Measurements from ENCODE around the gene FAM237B. TPM values are rescaled to one million over a fixed set of nuclear protein-coding genes. Genes with fewer than 3 reads are reported as not detected.

Gene FAM237B
- total and polyA plus RNA-seq, 2 donors (not counting 1 experiment from before 2014, with no cell fraction given), result not detected

DNA sequence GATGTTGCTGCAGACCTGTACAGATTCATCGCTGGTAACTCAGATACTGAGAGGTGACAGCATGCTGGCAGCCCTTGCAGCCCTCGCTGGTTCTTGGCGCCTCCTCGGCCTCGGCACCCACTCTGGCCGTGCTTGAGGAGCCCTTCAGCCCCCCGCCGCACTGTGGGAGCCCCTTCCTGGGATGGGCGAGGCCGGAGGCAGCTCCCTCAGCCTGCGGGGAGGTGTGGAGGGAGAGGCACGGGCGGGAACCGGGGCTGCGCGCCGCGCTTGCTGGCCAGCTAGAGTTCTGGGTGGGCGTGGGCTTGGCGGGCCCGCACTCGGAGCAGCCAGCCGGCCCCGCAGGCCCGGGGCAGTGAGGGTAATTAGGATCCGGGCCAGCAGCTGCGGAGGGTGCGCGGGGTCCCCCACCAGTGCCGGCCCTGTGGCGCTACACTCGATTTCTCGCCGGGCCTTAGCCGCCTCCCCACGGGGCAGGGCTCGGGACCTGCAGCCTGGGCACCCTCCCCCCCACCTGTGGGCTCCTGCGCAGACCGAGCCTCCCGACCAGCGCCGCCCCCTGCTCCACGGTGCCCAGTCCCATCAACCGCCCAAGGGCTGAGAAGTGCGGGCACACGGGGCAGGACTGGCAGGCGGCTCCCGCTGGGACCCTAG lies 13.2 kb upstream of the FAM237B start:
- no peak for TF ChIP-seq EZH2 (IDR thresholded peaks at IDR 0.05; ENCODE audit: borderline replicate concordance, insufficient read depth, low read depth, low read length, poor library complexity, severe bottlenecking)
- TF ChIP-seq, protein P1, sequence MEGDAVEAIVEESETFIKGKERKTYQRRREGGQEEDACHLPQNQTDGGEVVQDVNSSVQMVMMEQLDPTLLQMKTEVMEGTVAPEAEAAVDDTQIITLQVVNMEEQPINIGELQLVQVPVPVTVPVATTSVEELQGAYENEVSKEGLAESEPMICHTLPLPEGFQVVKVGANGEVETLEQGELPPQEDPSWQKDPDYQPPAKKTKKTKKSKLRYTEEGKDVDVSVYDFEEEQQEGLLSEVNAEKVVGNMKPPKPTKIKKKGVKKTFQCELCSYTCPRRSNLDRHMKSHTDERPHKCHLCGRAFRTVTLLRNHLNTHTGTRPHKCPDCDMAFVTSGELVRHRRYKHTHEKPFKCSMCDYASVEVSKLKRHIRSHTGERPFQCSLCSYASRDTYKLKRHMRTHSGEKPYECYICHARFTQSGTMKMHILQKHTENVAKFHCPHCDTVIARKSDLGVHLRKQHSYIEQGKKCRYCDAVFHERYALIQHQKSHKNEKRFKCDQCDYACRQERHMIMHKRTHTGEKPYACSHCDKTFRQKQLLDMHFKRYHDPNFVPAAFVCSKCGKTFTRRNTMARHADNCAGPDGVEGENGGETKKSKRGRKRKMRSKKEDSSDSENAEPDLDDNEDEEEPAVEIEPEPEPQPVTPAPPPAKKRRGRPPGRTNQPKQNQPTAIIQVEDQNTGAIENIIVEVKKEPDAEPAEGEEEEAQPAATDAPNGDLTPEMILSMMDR (IDR thresholded peaks at IDR 0.05), result no peak
- Histone ChIP-seq H4K20me1 (ENCODE audit: control insufficient read depth, insufficient read depth, low read length, poor library complexity, severe bottlenecking) (no peaks in the 10 kb centered on the region), H3K4me1 (ENCODE audit: control insufficient read depth in 2 of 2, insufficient read depth in 2 of 2, low read length in 2 of 2) (no peaks in the 10 kb centered on the region), H3K9ac (ENCODE audit: low read length) (no peak overlapping the region), H3K4me3 (ENCODE audit: control extremely low read depth in 1 of 5, extremely low read depth in 1 of 5, insufficient read depth in 1 of 5, low read depth in 2 of 5, low read length in 4 of 5) (no peak overlapping the region), H3K79me2 (ENCODE audit: control insufficient read depth, insufficient read depth, low read length) (no peaks in the 10 kb centered on the region), H3K27me3 (replicated peaks in 1 of 4; ENCODE audit: control extremely low read depth in 1 of 4, control insufficient read depth in 3 of 4, insufficient read depth in 4 of 4, low read length in 3 of 4) (no peaks in the 10 kb centered on the region), H2AFZ (ENCODE audit: insufficient read depth, low read depth, low read length, poor library complexity, severe bottlenecking) (no peak overlapping the region), H3K36me3 (replicated peaks in 1 of 2; ENCODE audit: control extremely low read depth in 1 of 2, control insufficient read depth in 1 of 2, extremely low read depth in 1 of 2, insufficient read depth in 2 of 2, low read length in 1 of 2) (no peaks in the 10 kb centered on the region), H3K9me3 (ENCODE audit: control extremely low read depth in 1 of 3, control insufficient read depth in 2 of 3, insufficient read depth in 1 of 3, low read length in 2 of 3) (peaks cover 0 to 5% (median 0%) of the 10 kb centered on the region in 3 donors), H3K4me2 (replicated peaks; ENCODE audit: low read depth, low read length, poor library complexity, severe bottlenecking) (no peak overlapping the region), H3K27ac (ENCODE audit: low read length in 2 of 2) (no peak overlapping the region)
- Mint-ChIP-seq H3K9me3 (ENCODE audit: insufficient read depth) (no peaks in the 10 kb centered on the region), H3K27me3 (peaks cover 7% of the 10 kb centered on the region), H3K4me1 (no peaks in the 10 kb centered on the region), H3K27ac (no peak overlapping the region), H3K4me3 (no peak overlapping the region)
- DNase-seq (no peak), ATAC-seq (ENCODE audit: low read depth) (no peak)
- ChIA-PET CTCF (interaction anchor here (0.7 kb wide), 1 partner anchor 68 kb away, joined by 3 read pairs; no protein-coding TSS in a partner anchor), POLR2A (no interaction called here)
- intact Hi-C loops (cut with micrococcal nuclease), result no loop called here
- WGBS (ENCODE audit: insufficient coverage), result 98% methylated on average over 46 of the region's 48 CpGs

DNA sequence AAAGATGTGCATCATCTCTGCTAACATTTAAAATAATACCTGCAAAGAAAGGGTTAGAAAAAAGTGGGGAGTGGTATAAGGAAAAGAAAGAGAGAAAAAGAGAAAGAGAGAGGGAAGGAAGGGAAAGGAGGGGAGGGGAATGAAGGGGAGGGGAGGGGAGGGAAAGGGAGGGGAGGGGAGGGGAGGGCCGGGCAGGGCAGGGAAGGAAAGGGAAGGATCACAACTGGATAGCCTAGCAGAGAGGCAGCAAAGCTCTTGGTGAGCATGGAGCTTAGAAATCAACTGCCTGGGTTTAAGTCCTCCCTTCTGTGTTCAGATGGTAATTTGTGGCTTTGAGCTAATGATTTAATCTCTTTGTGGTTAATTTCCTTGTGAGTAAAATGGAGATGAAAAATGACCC lies 5.4 kb upstream of the FAM237B start:
- no peaks in the 10 kb centered on the region for H3K79me2 ChIP-seq (ENCODE audit: control insufficient read depth, insufficient read depth, low read length)
- peaks cover 36% of the 10 kb centered on the region for H3K27me3 Mint-ChIP-seq
- CTCF ChIA-PET, result no interaction called here
- H3K4me3 ChIP-seq (ENCODE audit: control extremely low read depth in 1 of 5, extremely low read depth in 1 of 5, insufficient read depth in 1 of 5, low read depth in 2 of 5, low read length in 4 of 5), result no peak overlapping the region
- ATAC-seq (ENCODE audit: low read depth) (no peak), DNase-seq (no peak)
- TF ChIP-seq EZH2 (IDR thresholded peaks at IDR 0.05; ENCODE audit: borderline replicate concordance, insufficient read depth, low read depth, low read length, poor library complexity, severe bottlenecking), result no peak
- TF ChIP-seq, protein P1 (IDR thresholded peaks at IDR 0.05), result no peak
- POLR2A ChIA-PET, result no interaction called here
- H3K27ac ChIP-seq (ENCODE audit: low read length in 2 of 2), result no peak overlapping the region
- no peaks in the 10 kb centered on the region for H4K20me1 ChIP-seq (ENCODE audit: control insufficient read depth, insufficient read depth, low read length, poor library complexity, severe bottlenecking)
- H3K27me3 ChIP-seq (replicated peaks in 1 of 4; ENCODE audit: control extremely low read depth in 1 of 4, control insufficient read depth in 3 of 4, insufficient read depth in 4 of 4, low read length in 3 of 4), result peaks cover 0 to 19% (median 8%) of the 10 kb centered on the region in 4 experiments
- no peak overlapping the region for H3K9ac ChIP-seq (ENCODE audit: low read length)
- no peaks in the 10 kb centered on the region for H3K36me3 ChIP-seq (replicated peaks in 1 of 2; ENCODE audit: control extremely low read depth in 1 of 2, control insufficient read depth in 1 of 2, extremely low read depth in 1 of 2, insufficient read depth in 2 of 2, low read length in 1 of 2)
- no peak overlapping the region for H3K4me3 Mint-ChIP-seq
- H3K9me3 ChIP-seq (ENCODE audit: control extremely low read depth in 1 of 3, control insufficient read depth in 2 of 3, insufficient read depth in 1 of 3, low read length in 2 of 3), result no peaks in the 10 kb centered on the region
- WGBS (ENCODE audit: insufficient coverage), result no CpG with 5 or more reads among the region's 1 CpG
- no peak overlapping the region for H3K4me2 ChIP-seq (replicated peaks; ENCODE audit: low read depth, low read length, poor library complexity, severe bottlenecking)
- no peak overlapping the region for H2AFZ ChIP-seq (ENCODE audit: insufficient read depth, low read depth, low read length, poor library complexity, severe bottlenecking)
- no peaks in the 10 kb centered on the region for H3K9me3 Mint-ChIP-seq (ENCODE audit: insufficient read depth)
- peaks cover 1% of the 10 kb centered on the region for H3K4me1 Mint-ChIP-seq
- no peak overlapping the region for H3K27ac Mint-ChIP-seq
- intact Hi-C loops (cut with micrococcal nuclease), result no loop called here
- no peaks in the 10 kb centered on the region for H3K4me1 ChIP-seq (ENCODE audit: control insufficient read depth in 2 of 2, insufficient read depth in 2 of 2, low read length in 2 of 2)
